Panc1 (cell line): ENCODE measurements around the gene MFSD6.

Experiments
- POLR2AphosphoS5 ChIP-seq: IDR thresholded peaks from 2 replicates; pipeline ENCODE4 v1.6.1; 2012; ENCODE audit warnings: mild to moderate bottlenecking, low read depth, low read length, moderate library complexity
- REST ChIP-seq, 2 experiments: IDR thresholded peaks; 2 replicates each; pipeline ENCODE4 v1.6.1; 2011 to 2012; ENCODE audit warnings: low read depth in 2 of 2, control low read depth in 1 of 2, low read length in 1 of 2, mild to moderate bottlenecking in 1 of 2, moderate library complexity in 1 of 2; ENCODE audit not compliant: insufficient read depth in 1 of 2
- SIN3A ChIP-seq: IDR thresholded peaks from 2 replicates; pipeline ENCODE4 v1.6.1; 2012; ENCODE audit warnings: low read depth, mild to moderate bottlenecking, low read length, moderate library complexity, borderline replicate concordance; ENCODE audit not compliant: insufficient read depth
- TF ChIP-seq, protein P1 (sequence below): fragments of 450-650 bp; IDR thresholded peaks from 2 replicates; pipeline ENCODE4 v1.5.1; 2017; ENCODE audit warnings: mild to moderate bottlenecking

DNA sequence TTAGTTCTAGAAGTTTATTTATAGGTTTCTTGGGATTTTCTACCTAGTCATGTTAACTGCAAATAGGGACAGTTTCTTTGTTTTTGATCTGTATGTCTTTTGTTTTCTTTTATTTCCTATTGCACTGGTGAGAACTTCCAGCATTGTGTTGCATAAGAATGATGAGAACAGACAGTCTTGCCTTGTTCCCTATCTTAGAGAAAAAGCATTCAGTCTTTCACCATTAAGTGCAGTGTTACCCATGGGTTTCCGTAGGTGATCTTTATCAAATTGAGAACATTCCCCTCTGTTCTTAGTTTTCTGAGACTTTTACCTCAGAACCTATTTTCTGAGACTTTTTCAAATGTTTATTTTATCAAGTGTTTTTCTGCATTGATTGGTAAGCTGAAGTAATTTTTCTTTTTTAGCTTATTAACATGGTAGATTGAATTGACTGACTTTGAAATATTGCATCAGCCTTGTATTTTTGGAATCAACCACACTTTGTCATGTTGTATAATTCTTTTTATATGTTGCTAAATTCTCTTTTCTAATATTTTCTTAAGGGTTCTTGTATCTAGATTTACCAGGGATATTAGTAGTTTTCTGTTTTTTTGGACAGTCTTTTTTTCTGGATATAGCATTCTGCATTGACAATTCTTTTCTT is 17.2 kb downstream of the MFSD6 start:
- TF ChIP-seq, protein P1, sequence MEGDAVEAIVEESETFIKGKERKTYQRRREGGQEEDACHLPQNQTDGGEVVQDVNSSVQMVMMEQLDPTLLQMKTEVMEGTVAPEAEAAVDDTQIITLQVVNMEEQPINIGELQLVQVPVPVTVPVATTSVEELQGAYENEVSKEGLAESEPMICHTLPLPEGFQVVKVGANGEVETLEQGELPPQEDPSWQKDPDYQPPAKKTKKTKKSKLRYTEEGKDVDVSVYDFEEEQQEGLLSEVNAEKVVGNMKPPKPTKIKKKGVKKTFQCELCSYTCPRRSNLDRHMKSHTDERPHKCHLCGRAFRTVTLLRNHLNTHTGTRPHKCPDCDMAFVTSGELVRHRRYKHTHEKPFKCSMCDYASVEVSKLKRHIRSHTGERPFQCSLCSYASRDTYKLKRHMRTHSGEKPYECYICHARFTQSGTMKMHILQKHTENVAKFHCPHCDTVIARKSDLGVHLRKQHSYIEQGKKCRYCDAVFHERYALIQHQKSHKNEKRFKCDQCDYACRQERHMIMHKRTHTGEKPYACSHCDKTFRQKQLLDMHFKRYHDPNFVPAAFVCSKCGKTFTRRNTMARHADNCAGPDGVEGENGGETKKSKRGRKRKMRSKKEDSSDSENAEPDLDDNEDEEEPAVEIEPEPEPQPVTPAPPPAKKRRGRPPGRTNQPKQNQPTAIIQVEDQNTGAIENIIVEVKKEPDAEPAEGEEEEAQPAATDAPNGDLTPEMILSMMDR: no peak
- no peak for TF ChIP-seq SIN3A
- TF ChIP-seq REST (IDR thresholded peaks at IDR 0.05; ENCODE audit: insufficient read depth in 1 of 2, low read depth in 2 of 2, low read length in 1 of 2): no peak
- no peak for TF ChIP-seq POLR2AphosphoS5
